Neuronal stem cell (in vitro differentiated cells): ENCODE data around the gene VGLL4.

Experiments used
- DNase-seq: peaks from one replicate; pipeline ENCODE4 v3.0.0-alpha.2; 2013; ENCODE audit warnings: low spot score
- H2AFZ ChIP-seq: one replicate; pipeline ENCODE4 v1.6.1; 2013; ENCODE audit warnings: mild to moderate bottlenecking, low read length, inconsistent platforms
- H2AK5ac ChIP-seq: 2 replicates; pipeline ENCODE4 v1.6.1; 2013; ENCODE audit warnings: low read depth, mild to moderate bottlenecking, inconsistent platforms, low read length, moderate library complexity, mixed read lengths
- H2BK120ac ChIP-seq: 2 replicates; pipeline ENCODE4 v1.6.1; 2013; ENCODE audit warnings: low read depth, mild to moderate bottlenecking, inconsistent platforms, low read length, moderate library complexity, mixed read lengths
- H2BK12ac ChIP-seq: one replicate; pipeline ENCODE4 v1.6.1; 2013; ENCODE audit warnings: low read length, inconsistent platforms
- H2BK15ac ChIP-seq: 2 replicates; pipeline ENCODE4 v1.6.1; 2013; ENCODE audit warnings: mild to moderate bottlenecking, low read length, inconsistent platforms, mixed read lengths
- H2BK5ac ChIP-seq: one replicate; pipeline ENCODE4 v1.6.1; 2013; ENCODE audit warnings: inconsistent platforms, mild to moderate bottlenecking, low read length, moderate library complexity
- H3K14ac ChIP-seq: one replicate; pipeline ENCODE4 v1.6.1; 2013; ENCODE audit warnings: low read length, inconsistent platforms
- H3K18ac ChIP-seq: 2 replicates; pipeline ENCODE4 v1.6.1; 2013; ENCODE audit warnings: low read length, inconsistent platforms
- H3K23ac ChIP-seq: 2 replicates; pipeline ENCODE4 v1.6.1; 2013; ENCODE audit warnings: low read depth, mild to moderate bottlenecking, mixed read lengths, low read length, inconsistent platforms; ENCODE audit not compliant: poor library complexity
- H3K27ac ChIP-seq: replicated peaks from 3 replicates; pipeline ENCODE4 v1.5.1; 2013; ENCODE audit warnings: low read length, inconsistent platforms
- H3K27me3 ChIP-seq, 3 experiments: 2 replicates each; pipeline ENCODE4 v1.6.1; 2013; ENCODE audit warnings: low read length in 3 of 3, mild to moderate bottlenecking in 2 of 3, inconsistent platforms in 1 of 3, low read depth in 1 of 3, mixed read lengths in 1 of 3, moderate library complexity in 1 of 3; ENCODE audit not compliant: control insufficient read depth in 3 of 3, insufficient read depth in 3 of 3
- H3K36me3 ChIP-seq, 2 donors: replicated peaks in 1 of 2; 2 replicates each; pipeline ENCODE4 v1.6.1; 2013; ENCODE audit warnings: low read length in 2 of 2; ENCODE audit not compliant: control insufficient read depth in 2 of 2, insufficient read depth in 2 of 2
- H3K4ac ChIP-seq: 2 replicates; pipeline ENCODE4 v1.6.1; 2013; ENCODE audit warnings: inconsistent platforms, mild to moderate bottlenecking, low read length, moderate library complexity
- H3K4me1 ChIP-seq, 2 donors: 1 replicate in 1 of 2; 2 replicates in 1 of 2; pipeline ENCODE4 v1.6.1; 2013; ENCODE audit warnings: low read length in 2 of 2, low read depth in 1 of 2; ENCODE audit not compliant: control insufficient read depth in 2 of 2, insufficient read depth in 1 of 2
- H3K4me2 ChIP-seq: one replicate; pipeline ENCODE4 v1.6.1; 2013; ENCODE audit warnings: mild to moderate bottlenecking, low read length, inconsistent platforms; ENCODE audit not compliant: insufficient read depth, poor library complexity, severe bottlenecking
- H3K4me3 ChIP-seq, 2 donors: 2 replicates each; pipeline ENCODE4 v1.5.1; 2013; ENCODE audit warnings: low read length in 2 of 2, mild to moderate bottlenecking in 2 of 2, inconsistent platforms in 1 of 2, moderate library complexity in 1 of 2
- H3K79me1 ChIP-seq: one replicate; pipeline ENCODE4 v1.6.1; 2013; ENCODE audit warnings: low read depth, mild to moderate bottlenecking, inconsistent platforms, low read length, moderate library complexity
- H3K9ac ChIP-seq: one replicate; pipeline ENCODE4 v1.6.1; 2013; ENCODE audit warnings: mild to moderate bottlenecking, low read depth, low read length, inconsistent platforms; ENCODE audit not compliant: poor library complexity
- H3K9me3 ChIP-seq, 2 donors: replicated peaks in 1 of 2; 2 replicates each; pipeline versions ENCODE3 to v1.6.1; 2013; ENCODE audit warnings: low read length in 2 of 2, mild to moderate bottlenecking in 2 of 2, inconsistent platforms in 1 of 2, low read depth in 1 of 2, mixed read lengths in 1 of 2, moderate library complexity in 1 of 2; ENCODE audit not compliant: control insufficient read depth in 2 of 2, insufficient read depth in 1 of 2
- H4K8ac ChIP-seq: one replicate; pipeline ENCODE4 v1.6.1; 2013; ENCODE audit warnings: low read depth, mild to moderate bottlenecking, inconsistent platforms, low read length, moderate library complexity
- H4K91ac ChIP-seq: one replicate; pipeline ENCODE4 v1.6.1; 2013; ENCODE audit warnings: low read length, low read depth, mild to moderate bottlenecking, inconsistent platforms; ENCODE audit not compliant: poor library complexity
- WGBS, 2 donors: extraction: QIAGEN DNeasy Blood & Tissue Kit; methylation state at CpG; one replicate each; pipeline ENCODE4 v1.1.7; 2013; ENCODE audit warnings: missing lambda C conversion rate in 2 of 2, mixed read lengths in 1 of 2; ENCODE audit not compliant: insufficient read length in 2 of 2, insufficient replicate concordance in 1 of 2; ENCODE audit errors: extremely low coverage in 2 of 2; 5-methylcytosine and 5-hydroxymethylcytosine counted together

Gene VGLL4

DNA sequence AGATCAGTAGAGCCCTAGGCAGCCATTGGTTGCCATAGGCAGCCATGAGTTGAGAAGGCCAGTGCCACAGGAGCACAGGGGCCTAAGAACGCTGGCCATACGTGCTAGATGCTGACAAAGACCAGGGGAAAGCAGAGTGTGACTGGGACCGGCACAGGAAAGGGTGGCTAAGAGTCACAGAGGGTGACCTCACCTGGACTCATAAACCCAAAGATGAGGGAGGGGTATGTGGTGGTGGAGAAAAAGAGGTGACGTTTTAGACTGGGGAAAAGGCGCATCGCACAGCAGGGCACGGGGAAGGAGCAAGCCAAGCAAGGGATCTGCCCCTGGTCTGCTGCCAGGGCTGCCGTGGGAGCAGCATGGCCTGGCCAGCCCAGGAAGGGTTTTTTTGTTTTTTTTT is 122.5 kb downstream of the VGLL4 start:
- Histone ChIP-seq H3K4me3 (no peak overlapping the region), H3K9ac (peak overlapping the region; percentile 47), H3K36me3 (no peaks in the 10 kb centered on the region), H2AFZ (no peak overlapping the region), H2AK5ac (no peak overlapping the region), H3K23ac (peak overlapping the region; percentile 51), H2BK12ac (no peak overlapping the region), H3K4me1 (peaks cover 0 to 2% of the 10 kb centered on the region in 2 donors), H3K27ac (no peak overlapping the region), H3K18ac (peak overlapping the region; percentile 16), H3K4ac (no peak overlapping the region), H4K8ac (no peak overlapping the region), H3K9me3 (no peaks in the 10 kb centered on the region), H3K27me3 (no peaks in the 10 kb centered on the region), H2BK120ac (no peak overlapping the region), H4K91ac (no peak overlapping the region), H2BK5ac (no peak overlapping the region), H3K14ac (no peak overlapping the region), H2BK15ac (no peak overlapping the region), H3K4me2 (no peak overlapping the region), H3K79me1 (no peaks in the 10 kb centered on the region)
- no peak for DNase-seq
- WGBS, 2 donors: no CpG with 5 or more reads among the region's 8 CpGs

DNA sequence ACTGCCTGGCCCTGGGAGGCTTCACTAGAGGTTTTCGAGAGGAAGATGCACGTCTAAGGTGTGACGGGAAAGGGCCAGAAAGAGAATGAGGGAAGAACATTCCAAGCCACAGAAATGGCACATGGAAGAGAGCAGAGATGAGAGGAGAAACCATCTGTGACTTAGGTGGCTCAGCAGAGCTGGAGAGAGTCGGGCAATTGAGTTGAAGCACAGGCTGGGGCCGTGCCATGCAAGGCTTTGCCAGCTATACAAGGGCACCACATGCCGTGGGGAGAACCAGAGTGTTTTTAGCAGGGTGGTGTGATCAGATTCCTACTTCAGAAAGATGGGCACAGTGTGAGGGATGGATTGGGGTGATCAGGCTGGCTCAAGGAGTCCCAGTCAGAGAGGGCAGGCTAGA is 126.1 kb downstream of the VGLL4 start:
- Histone ChIP-seq H2BK12ac (no peak overlapping the region), H4K8ac (no peak overlapping the region), H2AFZ (no peak overlapping the region), H2BK5ac (no peak overlapping the region), H3K4me2 (no peak overlapping the region), H2BK120ac (no peak overlapping the region), H3K4me3 (no peak overlapping the region), H3K27me3 (no peaks in the 10 kb centered on the region), H3K9me3 (no peaks in the 10 kb centered on the region), H3K18ac (peak overlapping the region; percentile 65), H3K23ac (no peak overlapping the region), H3K9ac (no peak overlapping the region), H3K27ac (no peak overlapping the region), H3K4me1 (no peaks in the 10 kb centered on the region), H3K4ac (no peak overlapping the region), H2AK5ac (no peak overlapping the region), H3K14ac (no peak overlapping the region), H3K36me3 (no peaks in the 10 kb centered on the region), H2BK15ac (no peak overlapping the region), H4K91ac (no peak overlapping the region), H3K79me1 (no peaks in the 10 kb centered on the region)
- DNase-seq: no peak
- no CpG with 5 or more reads among the region's 6 CpGs for WGBS, 2 donors

DNA sequence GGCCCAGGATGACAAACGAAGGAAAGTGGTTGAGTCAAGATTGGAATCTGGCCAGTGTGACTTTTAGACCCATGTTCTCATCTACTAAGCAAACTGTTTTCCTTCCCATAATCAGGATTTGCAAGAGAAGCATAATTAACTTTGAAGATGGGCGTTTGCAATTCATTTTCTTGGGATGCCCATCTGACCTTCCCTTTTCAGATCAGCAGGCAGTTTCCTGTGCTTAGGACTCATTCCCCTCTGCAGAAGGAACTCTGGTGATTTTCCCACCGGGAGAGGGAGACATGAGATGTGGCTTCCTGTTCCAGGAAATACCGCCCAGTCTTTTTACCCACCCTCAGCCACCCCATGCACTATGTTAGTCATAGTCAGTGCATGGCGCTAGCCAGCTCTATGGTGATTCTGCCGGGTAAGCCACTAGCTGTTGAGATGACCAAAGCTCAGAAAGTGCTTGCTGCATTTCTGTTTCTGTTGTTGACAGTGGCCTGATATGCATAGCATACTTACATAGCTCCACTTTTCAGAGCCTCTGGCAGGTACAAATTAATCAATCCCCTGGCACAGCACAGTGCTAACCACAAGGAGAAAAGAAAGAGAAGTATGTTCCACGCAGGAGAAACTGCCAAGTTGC is 129.4 kb downstream of the VGLL4 start:
- H2BK5ac ChIP-seq: no peak overlapping the region
- H3K23ac ChIP-seq: no peak overlapping the region
- H2BK15ac ChIP-seq: no peak overlapping the region
- no peak overlapping the region for H2AK5ac ChIP-seq
- H3K4ac ChIP-seq: no peak overlapping the region
- no peak overlapping the region for H3K4me2 ChIP-seq
- H4K91ac ChIP-seq: no peak overlapping the region
- WGBS, 2 donors: no CpG with 5 or more reads among the region's 7 CpGs
- H2AFZ ChIP-seq: no peak overlapping the region
- no peak overlapping the region for H3K4me3 ChIP-seq
- no peaks in the 10 kb centered on the region for H3K36me3 ChIP-seq
- no peak overlapping the region for H4K8ac ChIP-seq
- no peak overlapping the region for H3K9ac ChIP-seq
- no peak overlapping the region for H2BK120ac ChIP-seq
- no peak overlapping the region for H3K27ac ChIP-seq
- no peak overlapping the region for H3K14ac ChIP-seq
- H3K9me3 ChIP-seq: no peaks in the 10 kb centered on the region
- peaks cover 10 to 13% of the 10 kb centered on the region in 2 donors for H3K4me1 ChIP-seq
- H2BK12ac ChIP-seq: no peak overlapping the region
- DNase-seq: no peak
- H3K27me3 ChIP-seq: no peaks in the 10 kb centered on the region
- no peaks in the 10 kb centered on the region for H3K79me1 ChIP-seq
- no peak overlapping the region for H3K18ac ChIP-seq

DNA sequence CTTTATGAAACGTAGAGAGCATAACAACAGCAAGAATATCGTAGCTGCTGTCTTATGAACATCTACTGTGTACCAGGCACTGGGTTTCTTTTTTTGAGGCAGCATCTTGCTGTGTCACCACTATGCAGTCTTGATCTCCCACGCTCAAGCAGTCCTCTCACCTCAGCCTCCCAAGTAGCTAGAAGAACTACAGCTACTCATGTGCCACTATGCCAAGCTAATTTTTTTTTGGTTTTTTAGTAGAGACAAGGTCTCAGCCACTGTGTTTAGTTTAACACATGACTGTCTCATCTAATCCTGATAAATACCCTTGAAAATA is 129.9 kb downstream of the VGLL4 start:
- no peak for DNase-seq

More for the DNA sequence above, 129.9 kb downstream of the VGLL4 start:
- H3K79me1 ChIP-seq: no peaks in the 10 kb centered on the region
- no peak overlapping the region for H4K91ac ChIP-seq
- WGBS, 2 donors: no CpG with 5 or more reads among the region's 3 CpGs
- H3K4me3 ChIP-seq: no peak overlapping the region
- H2AFZ ChIP-seq: no peak overlapping the region
- H4K8ac ChIP-seq: no peak overlapping the region
- H3K4me1 ChIP-seq: peaks cover 10 to 16% of the 10 kb centered on the region in 2 donors
- no peak overlapping the region for H3K9ac ChIP-seq
- H2BK120ac ChIP-seq: no peak overlapping the region
- H3K27ac ChIP-seq: no peak overlapping the region
- no peak overlapping the region for H3K4ac ChIP-seq
- H3K4me2 ChIP-seq: no peak overlapping the region
- H3K23ac ChIP-seq: no peak overlapping the region
- no peaks in the 10 kb centered on the region for H3K36me3 ChIP-seq
- no peaks in the 10 kb centered on the region for H3K27me3 ChIP-seq
- no peak overlapping the region for H2BK12ac ChIP-seq
- no peak overlapping the region for H3K14ac ChIP-seq
- no peak overlapping the region for H2AK5ac ChIP-seq
- H3K18ac ChIP-seq: no peak overlapping the region
- H3K9me3 ChIP-seq: no peaks in the 10 kb centered on the region
- no peak overlapping the region for H2BK15ac ChIP-seq
- H2BK5ac ChIP-seq: no peak overlapping the region
